A673 (cell line): ENCODE measurements around the gene TCF7L1. TPM values are rescaled to one million over a fixed set of nuclear protein-coding genes. Genes with fewer than 3 reads are reported as not detected.
A peak's percentile ranks its signal among the peaks of the same experiment; 100 is the strongest.

Experiments used
- BruUV-seq: library from RNA; stranded (reverse); fragments of 400-500 nt; replicated peaks from 2 replicates; lab custom pipeline; 2021; lab: Mats Ljungman, UMichigan
- CTCF ChIA-PET: fragments of 300-600 bp; sonication (Branson Sonifier 250); formaldehyde crosslinking; loops from one replicate; lab custom pipeline; 2022; ENCODE audit warnings: antibody characterized with exemption; lab: Charles Lee
- POLR2A ChIA-PET: fragments of 300-600 bp; sonication (Branson Sonifier 250); formaldehyde crosslinking; loops from one replicate; lab custom pipeline; 2022; ENCODE audit warnings: antibody characterized with exemption; ENCODE audit not compliant: low non-redundant PET; lab: Charles Lee
- DNase-seq: peaks from one replicate; pipeline ENCODE4 v3.0.0-alpha.2; 2015; ENCODE audit warnings: low spot score
- H3K27ac ChIP-seq: fragments of 200-600 bp; sonication (generic); 2 replicates; pipeline ENCODE4 v1.5.1; 2016; ENCODE audit warnings: mixed run types, low read depth, mild to moderate bottlenecking, mixed read lengths, antibody characterized with exemption, low read length; ENCODE audit not compliant: poor library complexity, severe bottlenecking
- H3K27me3 ChIP-seq: fragments of 200-600 bp; sonication (generic); replicated peaks from 2 replicates; pipeline ENCODE4 v1.6.1; 2017; ENCODE audit warnings: mixed run types, low read depth, mild to moderate bottlenecking, mixed read lengths, antibody characterized with exemption, low read length; ENCODE audit not compliant: insufficient read depth, poor library complexity
- H3K36me3 ChIP-seq: fragments of 200-600 bp; sonication (generic); 2 replicates; pipeline ENCODE4 v1.6.1; 2016; ENCODE audit warnings: mixed run types, mild to moderate bottlenecking, mixed read lengths, antibody characterized with exemption, low read length; ENCODE audit not compliant: insufficient read depth, poor library complexity, severe bottlenecking
- H3K4me1 ChIP-seq: fragments of 200-600 bp; sonication (generic); 2 replicates; pipeline ENCODE4 v1.6.1; 2017; ENCODE audit warnings: mixed run types, mild to moderate bottlenecking, mixed read lengths, antibody characterized with exemption, low read length; ENCODE audit not compliant: insufficient read depth, poor library complexity, severe bottlenecking
- H3K4me3 ChIP-seq: fragments of 200-600 bp; sonication (generic); 2 replicates; pipeline ENCODE4 v1.5.1; 2016; ENCODE audit warnings: low read depth, mixed run types, mild to moderate bottlenecking, mixed read lengths, low read length; ENCODE audit not compliant: poor library complexity, severe bottlenecking
- H3K9me3 ChIP-seq: fragments of 200-600 bp; sonication (generic); 2 replicates; pipeline ENCODE4 v1.6.1; 2016; ENCODE audit warnings: mixed run types, low read depth, mild to moderate bottlenecking, mixed read lengths, antibody characterized with exemption, low read length; ENCODE audit not compliant: poor library complexity, severe bottlenecking
- CTCF ChIP-seq: fragments of 300-800, 200-600 bp; sonication (generic); conservative IDR thresholded peaks from 2 replicates; pipeline ENCODE4 v1.5.1; 2017; ENCODE audit warnings: low read depth, mild to moderate bottlenecking, antibody characterized with exemption, low read length, moderate library complexity, mixed read lengths
- EZH2 ChIP-seq: fragments of 200-600 bp; sonication (generic); IDR thresholded peaks from 2 replicates; pipeline ENCODE4 v1.6.1; 2017; ENCODE audit warnings: borderline replicate concordance, low read depth, mild to moderate bottlenecking, mixed read lengths, antibody characterized with exemption, low read length; ENCODE audit not compliant: poor library complexity, severe bottlenecking
- intact Hi-C: fragments of 100-400 bp; cut with micrococcal nuclease; formaldehyde crosslinking; loops from one replicate; pipeline ENCODE4 v1.10.0; 2022; ENCODE audit not compliant: unreplicated experiment
- total RNA-seq: library from RNA; stranded (reverse); gene quantifications from 2 replicates; pipeline ENCODE4 v1.2.3, GENCODE V29; 2021

Gene TCF7L1
- total RNA-seq, 1 experiment from 2014 or later, result 21.9 TPM

GRCh38 chr2:85259101-85259590 is 126.0 kb downstream of the TCF7L1 start:
- Histone ChIP-seq H3K4me3 (no peak overlapping the region), H3K9me3 (no peaks in the 10 kb centered on the region), H3K27me3 (no peaks in the 10 kb centered on the region), H3K27ac (peak overlapping the region; percentile 19), H3K36me3 (no peaks in the 10 kb centered on the region), H3K4me1 (peaks cover 59% of the 10 kb centered on the region)
- BruUV-seq, result no TSS peak
- intact Hi-C loops, result no loop called here
- ChIA-PET CTCF (no interaction called here), POLR2A (no interaction called here)
- TF ChIP-seq EZH2 (no peak), CTCF (no peak)
- DNase-seq, result no peak

GRCh38 chr2:85259879-85260278 is 126.7 kb downstream of the TCF7L1 start:
- Histone ChIP-seq H3K27ac (peak overlapping the region; percentile 19), H3K9me3 (no peaks in the 10 kb centered on the region), H3K36me3 (no peaks in the 10 kb centered on the region), H3K4me1 (peaks cover 59% of the 10 kb centered on the region), H3K27me3 (no peaks in the 10 kb centered on the region), H3K4me3 (no peak overlapping the region)
- ChIA-PET POLR2A (no interaction called here), CTCF (no interaction called here)
- no TSS peak for BruUV-seq
- intact Hi-C loops, result no loop called here
- DNase-seq, result no peak
- TF ChIP-seq CTCF (no peak), EZH2 (no peak)

GRCh38 chr2:85263591-85263990 is 130.4 kb downstream of the TCF7L1 start:
- intact Hi-C loops, result no loop called here
- Histone ChIP-seq H3K27ac (peak overlapping the region; percentile 43), H3K4me3 (no peak overlapping the region), H3K4me1 (peaks cover 39% of the 10 kb centered on the region), H3K27me3 (no peaks in the 10 kb centered on the region), H3K36me3 (no peaks in the 10 kb centered on the region), H3K9me3 (no peaks in the 10 kb centered on the region)
- no peak for TF ChIP-seq CTCF
- DNase-seq, result no peak
- POLR2A ChIA-PET, result no interaction called here
- CTCF ChIA-PET, result no interaction called here
- no TSS peak for BruUV-seq
